Head of caudate nucleus (tissue), 42 donors: ENCODE measurements around the gene FBXO34.

Experiments used
- DNase-seq, 42 donors: peaks; one replicate each; pipeline versions ENCODE4 v3.0.0 to v3.0.0-alpha.2; 2020 to 2021; ENCODE audit warnings: mixed read lengths in 7 of 42
- intact Hi-C: fragments of 100-400 bp; cut with DNase I; formaldehyde crosslinking; loops from one replicate; pipeline ENCODE4 v1.15.0; 2022

FBXO34 gene

DNA sequence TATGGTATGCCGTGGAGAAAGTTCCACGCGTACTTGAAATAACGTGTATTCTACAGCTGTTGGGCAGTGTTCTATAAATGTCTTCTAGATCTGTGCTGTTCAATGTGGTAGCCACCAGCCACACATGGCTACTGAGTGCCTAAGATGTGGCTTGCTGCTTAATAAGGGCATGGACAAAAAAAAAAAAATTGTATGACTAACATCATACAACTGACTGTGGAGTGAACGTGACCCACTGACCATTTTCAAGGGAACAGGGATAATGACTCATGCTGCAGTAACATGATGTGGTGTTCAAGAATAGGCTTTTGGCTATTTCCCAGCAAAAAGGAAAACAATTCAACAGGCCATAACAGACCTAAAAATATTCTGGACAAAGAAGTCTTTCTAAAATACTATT lies 127.5 kb downstream of the FBXO34 start:
- intact Hi-C loops: no loop called here
- no peak for DNase-seq

DNA sequence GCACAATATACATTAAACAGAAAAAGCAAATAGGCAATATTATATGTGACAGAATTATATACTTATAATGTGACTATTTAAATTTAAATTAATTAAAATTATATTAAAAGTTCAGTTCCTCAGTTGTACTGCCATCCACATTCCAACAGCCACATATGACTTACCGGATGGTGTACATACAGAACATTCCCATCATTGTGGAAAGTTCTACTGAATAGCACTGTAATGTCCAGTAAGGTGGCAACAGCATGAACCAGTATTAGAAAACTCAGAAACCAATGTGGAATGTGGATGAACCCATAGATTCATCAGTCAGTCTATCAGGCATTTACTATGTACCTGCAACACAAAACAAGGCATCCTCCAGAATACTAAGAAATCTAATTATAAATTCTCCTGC lies 128.0 kb downstream of the FBXO34 start:
- intact Hi-C loops: no loop called here
- no peak for DNase-seq

DNA sequence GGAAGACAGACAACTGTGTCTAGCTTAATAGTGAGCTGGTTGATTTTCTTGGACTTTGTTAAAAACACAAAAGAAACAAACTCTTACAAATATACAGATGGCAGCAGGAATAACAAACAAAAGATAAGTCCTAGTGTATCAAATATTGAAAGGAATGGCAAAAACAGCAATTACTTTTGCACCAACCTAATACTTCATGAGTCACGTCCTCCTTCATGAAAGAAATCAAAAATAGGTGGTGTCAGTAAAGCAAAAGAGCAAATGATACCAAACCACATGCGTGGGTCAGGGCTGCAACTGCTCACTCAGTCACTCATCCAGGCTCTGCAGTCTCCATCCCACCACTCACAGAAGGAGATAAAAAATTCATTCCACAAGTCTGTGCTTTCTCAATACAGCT lies 128.6 kb downstream of the FBXO34 start:
- intact Hi-C loops: no loop called here
- no peak for DNase-seq

DNA sequence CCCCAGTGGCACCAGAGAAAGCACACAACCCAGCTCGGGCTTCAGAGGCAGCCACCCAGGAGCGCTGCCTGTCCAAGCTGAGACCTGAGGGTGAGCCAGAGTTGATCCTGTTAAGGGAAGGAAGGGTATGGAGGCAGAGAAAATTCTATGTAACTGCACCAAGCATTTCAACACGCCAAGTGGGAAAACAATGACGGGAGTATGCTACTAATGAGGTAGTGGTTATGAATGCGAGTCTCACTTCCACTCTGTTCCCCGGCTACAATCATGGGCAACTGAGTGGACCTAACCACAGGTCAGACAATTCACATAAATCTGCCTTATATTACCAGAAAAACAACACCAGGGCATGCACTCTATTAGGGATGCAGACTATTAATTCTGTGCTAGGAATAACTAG lies 130.5 kb downstream of the FBXO34 start:
- no peak for DNase-seq

More for the DNA sequence above, 130.5 kb downstream of the FBXO34 start:
- intact Hi-C loops: no loop called here
